Activated CD8-positive, alpha-beta memory T cell treated with anti-CD3 and anti-CD28 coated beads for 1 hour (primary cell): Measurements from ENCODE around the gene ZNF628.

Experiments used
- DNase-seq, 2 donors: peaks; one replicate each; pipeline ENCODE4 v3.0.0-alpha.2; 2020; ENCODE audit warnings: low read depth in 1 of 2; ENCODE audit errors: extremely low read depth in 1 of 2

ZNF628 gene

GRCh38 chr19:55483706-55484592, 7.5 kb downstream of the ZNF628 start:
- DNase-seq = no peak

GRCh38 chr19:55484593-55485438, 8.4 kb downstream of the ZNF628 start, which contains the start of gene NAT14:
NAT14 (plus strand) TSS chr19:55485188; CDS start chr19:55485709, 521 bp downstream.
- DNase-seq = peak in 1 of 2 donors; percentile 41

GRCh38 chr19:55485439-55486011, 9.1 kb downstream of the ZNF628 start:
- no peak for DNase-seq

GRCh38 chr19:55486043-55486970, 9.9 kb downstream of the ZNF628 start:
- DNase-seq = no peak

GRCh38 chr19:55486971-55487923, 10.8 kb downstream of the ZNF628 start:
- no peak for DNase-seq

- DNase-seq = no peak
Measured at GRCh38 chr19:55487924-55488687, 11.7 kb downstream of the ZNF628 start, which contains the start of gene SSC5D. SSC5D (plus strand) TSS chr19:55488436; CDS start chr19:55488590, 154 bp downstream.

GRCh38 chr19:55488986-55489710, 12.7 kb downstream of the ZNF628 start:
- no peak for DNase-seq

- no peak for DNase-seq
Measured at GRCh38 chr19:55489711-55490477, 13.5 kb downstream of the ZNF628 start.

- no peak for DNase-seq
Measured at GRCh38 chr19:55490478-55491432, 14.3 kb downstream of the ZNF628 start.

GRCh38 chr19:55491546-55492360, 15.3 kb downstream of the ZNF628 start:
- DNase-seq = no peak

GRCh38 chr19:55492362-55492944, 16.0 kb downstream of the ZNF628 start:
- DNase-seq = no peak

- DNase-seq = no peak
Measured at GRCh38 chr19:55493052-55493644, 16.7 kb downstream of the ZNF628 start.

- DNase-seq = no peak
Measured at GRCh38 chr19:55493645-55494171, 17.3 kb downstream of the ZNF628 start.
